Transverse colon (tissue), 4 donors: ENCODE data around the gene MGAT3.

Experiments
- EP300 ChIP-seq: sonication (generic); formaldehyde crosslinking; IDR thresholded peaks from one replicate; pipeline ENCODE4 v1.6.1; 2017; ENCODE audit warnings: antibody characterized with exemption, low read depth
- POLR2A ChIP-seq: fragments of 450-650 bp; IDR thresholded peaks from one replicate; pipeline ENCODE4 v1.6.1; 2016; ENCODE audit warnings: antibody characterized with exemption, mild to moderate bottlenecking, moderate library complexity
- POLR2AphosphoS5 ChIP-seq, 3 donors: sonication (generic); formaldehyde crosslinking; IDR thresholded peaks; one replicate each; pipeline ENCODE4 v1.6.1; 2016; ENCODE audit warnings: antibody characterized with exemption in 3 of 3
- TF ChIP-seq, protein P1 (sequence below), 5 experiments: fragments of 200-600 bp in 3 of 5; fragments of 450-650 bp in 2 of 5; sonication (generic) in 3 of 5; IDR thresholded peaks; 1 replicate in 2 of 5; 2 replicates in 3 of 5; pipeline ENCODE4 v1.5.1; 2016 to 2017; ENCODE audit warnings: antibody characterized with exemption in 5 of 5, inconsistent platforms in 3 of 5, mild to moderate bottlenecking in 2 of 5, moderate library complexity in 1 of 5

DNA sequence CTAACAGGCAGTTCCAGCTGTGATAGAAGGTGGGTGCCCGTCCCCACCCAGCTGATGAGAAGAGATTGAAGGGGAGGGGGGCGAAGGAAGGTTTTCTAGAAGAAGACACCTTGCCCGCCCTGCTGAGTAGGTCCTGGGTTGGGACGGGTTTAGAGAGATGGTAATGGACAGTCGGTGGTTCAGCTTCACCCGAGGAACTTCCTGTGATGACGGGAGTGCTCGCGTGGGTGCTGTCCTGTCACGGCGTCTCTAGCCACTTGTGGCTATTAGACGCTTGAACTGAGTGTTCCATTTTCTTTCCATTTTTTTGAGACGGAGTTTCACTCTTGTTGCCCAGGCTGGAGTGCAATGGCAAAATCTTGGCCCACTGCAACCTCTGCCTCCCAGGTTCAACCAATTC is 27.6 kb upstream of the MGAT3 start:
- TF ChIP-seq, protein P1, sequence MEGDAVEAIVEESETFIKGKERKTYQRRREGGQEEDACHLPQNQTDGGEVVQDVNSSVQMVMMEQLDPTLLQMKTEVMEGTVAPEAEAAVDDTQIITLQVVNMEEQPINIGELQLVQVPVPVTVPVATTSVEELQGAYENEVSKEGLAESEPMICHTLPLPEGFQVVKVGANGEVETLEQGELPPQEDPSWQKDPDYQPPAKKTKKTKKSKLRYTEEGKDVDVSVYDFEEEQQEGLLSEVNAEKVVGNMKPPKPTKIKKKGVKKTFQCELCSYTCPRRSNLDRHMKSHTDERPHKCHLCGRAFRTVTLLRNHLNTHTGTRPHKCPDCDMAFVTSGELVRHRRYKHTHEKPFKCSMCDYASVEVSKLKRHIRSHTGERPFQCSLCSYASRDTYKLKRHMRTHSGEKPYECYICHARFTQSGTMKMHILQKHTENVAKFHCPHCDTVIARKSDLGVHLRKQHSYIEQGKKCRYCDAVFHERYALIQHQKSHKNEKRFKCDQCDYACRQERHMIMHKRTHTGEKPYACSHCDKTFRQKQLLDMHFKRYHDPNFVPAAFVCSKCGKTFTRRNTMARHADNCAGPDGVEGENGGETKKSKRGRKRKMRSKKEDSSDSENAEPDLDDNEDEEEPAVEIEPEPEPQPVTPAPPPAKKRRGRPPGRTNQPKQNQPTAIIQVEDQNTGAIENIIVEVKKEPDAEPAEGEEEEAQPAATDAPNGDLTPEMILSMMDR (IDR thresholded peaks at IDR 0.05): no peak
- TF ChIP-seq POLR2A (no peak), EP300 (no peak), POLR2AphosphoS5 (IDR thresholded peaks at IDR 0.05) (no peak)
